ENCODE measurements around the gene AFF1. TPM values are rescaled to one million over a fixed set of nuclear protein-coding genes. Genes with fewer than 3 reads are reported as not detected.

The AFF1 gene
- total and polyA plus RNA-seq, 2 donors (not counting 1 experiment from before 2014, with no cell fraction given) = 15.5 to 21.1 TPM

- peak overlapping the region in 1 of 4 experiments; percentile 70 for H3K4me3 ChIP-seq (replicated peaks in 1 of 4; ENCODE audit: control extremely low read depth in 1 of 4, insufficient read depth in 1 of 4, low read depth in 3 of 4, low read length in 4 of 4)
- DNase-seq (ENCODE audit: low read depth in 2 of 2) = no peak
Measured at GRCh38 chr4:87009095-87009648, 74.4 kb downstream of the AFF1 start.

GRCh38 chr4:87010192-87010591 lies 75.4 kb downstream of the AFF1 start:
- DNase-seq (ENCODE audit: low read depth in 2 of 2) = no peak
- Histone ChIP-seq H2AFZ (ENCODE audit: low read length) (no peak overlapping the region), H3K27ac (ENCODE audit: insufficient read depth, low read length) (no peak overlapping the region), H3K36me3 (ENCODE audit: control insufficient read depth, insufficient read depth, low read length) (no peaks in the 10 kb centered on the region), H3K79me2 (ENCODE audit: control insufficient read depth, insufficient read depth, low read length) (peaks cover 61% of the 10 kb centered on the region), H3K27me3 (ENCODE audit: control insufficient read depth, insufficient read depth, low read length) (no peaks in the 10 kb centered on the region), H3K4me2 (ENCODE audit: extremely low read depth, insufficient read depth, low read length) (no peak overlapping the region), H3K9me3 (ENCODE audit: control insufficient read depth, insufficient read depth, low read depth, low read length) (no peaks in the 10 kb centered on the region), H3K4me1 (ENCODE audit: control insufficient read depth, extremely low read depth, insufficient read depth, low read length) (peaks cover 1% of the 10 kb centered on the region), H3K9ac (ENCODE audit: insufficient read depth, low read length) (no peak overlapping the region), H3K4me3 (replicated peaks in 1 of 4; ENCODE audit: control extremely low read depth in 1 of 4, insufficient read depth in 1 of 4, low read depth in 3 of 4, low read length in 4 of 4) (no peak overlapping the region), H4K20me1 (ENCODE audit: control insufficient read depth, extremely low read depth, insufficient read depth, low read length) (no peaks in the 10 kb centered on the region)
- no peak for TF ChIP-seq EZH2 (IDR thresholded peaks at IDR 0.05; ENCODE audit: low read length, missing control alignments)
- TF ChIP-seq CTCF (conservative IDR thresholded peaks at IDR 0.05 in 1 of 2, IDR thresholded peaks at IDR 0.05 in 1 of 2; ENCODE audit: low read depth in 1 of 2, low read length in 2 of 2) = no peak

More at GRCh38 chr4:87009095-87009648, 74.4 kb downstream of the AFF1 start:
- Histone ChIP-seq H3K4me2 (ENCODE audit: extremely low read depth, insufficient read depth, low read length) (peak overlapping the region; percentile 17), H4K20me1 (ENCODE audit: control insufficient read depth, extremely low read depth, insufficient read depth, low read length) (no peaks in the 10 kb centered on the region), H3K36me3 (ENCODE audit: control insufficient read depth, insufficient read depth, low read length) (no peaks in the 10 kb centered on the region), H3K27me3 (ENCODE audit: control insufficient read depth, insufficient read depth, low read length) (no peaks in the 10 kb centered on the region), H3K79me2 (ENCODE audit: control insufficient read depth, insufficient read depth, low read length) (peaks cover 52% of the 10 kb centered on the region), H2AFZ (ENCODE audit: low read length) (no peak overlapping the region), H3K27ac (ENCODE audit: insufficient read depth, low read length) (no peak overlapping the region), H3K4me1 (ENCODE audit: control insufficient read depth, extremely low read depth, insufficient read depth, low read length) (peaks cover 6% of the 10 kb centered on the region), H3K9me3 (ENCODE audit: control insufficient read depth, insufficient read depth, low read depth, low read length) (no peaks in the 10 kb centered on the region), H3K9ac (ENCODE audit: insufficient read depth, low read length) (no peak overlapping the region)
- TF ChIP-seq CTCF (conservative IDR thresholded peaks at IDR 0.05 in 1 of 2, IDR thresholded peaks at IDR 0.05 in 1 of 2; ENCODE audit: low read depth in 1 of 2, low read length in 2 of 2) = no peak
- no peak for TF ChIP-seq EZH2 (IDR thresholded peaks at IDR 0.05; ENCODE audit: low read length, missing control alignments)

- no peak overlapping the region for H3K27ac ChIP-seq (ENCODE audit: insufficient read depth, low read length)
- no peaks in the 10 kb centered on the region for H3K27me3 ChIP-seq (ENCODE audit: control insufficient read depth, insufficient read depth, low read length)
- H4K20me1 ChIP-seq (ENCODE audit: control insufficient read depth, extremely low read depth, insufficient read depth, low read length) = no peaks in the 10 kb centered on the region
- TF ChIP-seq EZH2 (IDR thresholded peaks at IDR 0.05; ENCODE audit: low read length, missing control alignments) (no peak), CTCF (conservative IDR thresholded peaks at IDR 0.05 in 1 of 2, IDR thresholded peaks at IDR 0.05 in 1 of 2; ENCODE audit: low read depth in 1 of 2, low read length in 2 of 2) (no peak)
- H3K4me2 ChIP-seq (ENCODE audit: extremely low read depth, insufficient read depth, low read length) = peak overlapping the region; percentile 41
- DNase-seq (ENCODE audit: low read depth in 2 of 2) = peak; percentile 80 to 92
- no peak overlapping the region for H3K4me3 ChIP-seq (replicated peaks in 1 of 4; ENCODE audit: control extremely low read depth in 1 of 4, insufficient read depth in 1 of 4, low read depth in 3 of 4, low read length in 4 of 4)
- H3K9me3 ChIP-seq (ENCODE audit: control insufficient read depth, insufficient read depth, low read depth, low read length) = no peaks in the 10 kb centered on the region
- no peaks in the 10 kb centered on the region for H3K36me3 ChIP-seq (ENCODE audit: control insufficient read depth, insufficient read depth, low read length)
- H2AFZ ChIP-seq (ENCODE audit: low read length) = no peak overlapping the region
- no peak overlapping the region for H3K9ac ChIP-seq (ENCODE audit: insufficient read depth, low read length)
- peaks cover 71% of the 10 kb centered on the region for H3K79me2 ChIP-seq (ENCODE audit: control insufficient read depth, insufficient read depth, low read length)
- no peaks in the 10 kb centered on the region for H3K4me1 ChIP-seq (ENCODE audit: control insufficient read depth, extremely low read depth, insufficient read depth, low read length)
Measured at GRCh38 chr4:87011340-87012034, 76.7 kb downstream of the AFF1 start.
